ENCODE results near the gene R3HCC1L. TPM values are rescaled to one million over a fixed set of nuclear protein-coding genes. Genes with fewer than 3 reads are reported as not detected.

The R3HCC1L gene
- total RNA-seq, 1 donor from 2014 or later, result 11.3 TPM

- Mint-ChIP-seq H3K9me3 (ENCODE audit: unreplicated experiment) (peaks cover 3% of the 10 kb centered on the region), H3K4me1 (ENCODE audit: unreplicated experiment) (peaks cover 52% of the 10 kb centered on the region), H3K36me3 (ENCODE audit: unreplicated experiment) (no peaks in the 10 kb centered on the region), H3K27me3 (ENCODE audit: unreplicated experiment) (no peaks in the 10 kb centered on the region), H3K4me3 (ENCODE audit: unreplicated experiment) (no peak overlapping the region), H3K27ac (ENCODE audit: unreplicated experiment) (no peak overlapping the region)
- TF ChIP-seq, protein P1, sequence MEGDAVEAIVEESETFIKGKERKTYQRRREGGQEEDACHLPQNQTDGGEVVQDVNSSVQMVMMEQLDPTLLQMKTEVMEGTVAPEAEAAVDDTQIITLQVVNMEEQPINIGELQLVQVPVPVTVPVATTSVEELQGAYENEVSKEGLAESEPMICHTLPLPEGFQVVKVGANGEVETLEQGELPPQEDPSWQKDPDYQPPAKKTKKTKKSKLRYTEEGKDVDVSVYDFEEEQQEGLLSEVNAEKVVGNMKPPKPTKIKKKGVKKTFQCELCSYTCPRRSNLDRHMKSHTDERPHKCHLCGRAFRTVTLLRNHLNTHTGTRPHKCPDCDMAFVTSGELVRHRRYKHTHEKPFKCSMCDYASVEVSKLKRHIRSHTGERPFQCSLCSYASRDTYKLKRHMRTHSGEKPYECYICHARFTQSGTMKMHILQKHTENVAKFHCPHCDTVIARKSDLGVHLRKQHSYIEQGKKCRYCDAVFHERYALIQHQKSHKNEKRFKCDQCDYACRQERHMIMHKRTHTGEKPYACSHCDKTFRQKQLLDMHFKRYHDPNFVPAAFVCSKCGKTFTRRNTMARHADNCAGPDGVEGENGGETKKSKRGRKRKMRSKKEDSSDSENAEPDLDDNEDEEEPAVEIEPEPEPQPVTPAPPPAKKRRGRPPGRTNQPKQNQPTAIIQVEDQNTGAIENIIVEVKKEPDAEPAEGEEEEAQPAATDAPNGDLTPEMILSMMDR (IDR thresholded peaks at IDR 0.05), result no peak
- DNase-seq (ENCODE audit: extremely low spot score, unreplicated experiment), result no peak
These were observed 3.6 kb downstream of the R3HCC1L start for GRCh38 chr10:98138031-98138430.

DNA sequence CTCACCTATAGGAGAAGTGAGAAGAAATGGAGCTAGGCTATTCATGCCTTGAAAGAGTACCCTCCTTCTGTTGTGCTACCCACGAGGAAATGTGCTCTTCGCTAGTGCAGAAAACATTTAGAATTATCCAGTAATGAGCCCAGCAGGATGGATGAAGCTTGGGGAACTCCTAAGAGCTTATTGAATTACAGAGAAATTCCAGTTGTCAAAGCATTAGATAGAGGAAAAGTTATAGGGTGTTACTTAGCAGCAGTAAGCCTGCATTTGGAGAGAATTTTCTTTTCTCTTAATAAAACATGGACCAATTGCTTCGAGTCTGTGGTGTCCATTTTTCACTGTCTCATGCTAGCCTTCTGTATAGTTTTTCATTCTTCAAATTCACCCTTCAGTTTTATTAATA lies 5.0 kb downstream of the R3HCC1L start:
- H3K9me3 Mint-ChIP-seq (ENCODE audit: unreplicated experiment), result no peaks in the 10 kb centered on the region
- H3K4me1 Mint-ChIP-seq (ENCODE audit: unreplicated experiment), result peaks cover 56% of the 10 kb centered on the region
- no peak for DNase-seq (ENCODE audit: extremely low spot score, unreplicated experiment)
- TF ChIP-seq, protein P1 (IDR thresholded peaks at IDR 0.05), result no peak
- no peaks in the 10 kb centered on the region for H3K36me3 Mint-ChIP-seq (ENCODE audit: unreplicated experiment)
- no peak overlapping the region for H3K4me3 Mint-ChIP-seq (ENCODE audit: unreplicated experiment)
- no peak overlapping the region for H3K27ac Mint-ChIP-seq (ENCODE audit: unreplicated experiment)
- no peaks in the 10 kb centered on the region for H3K27me3 Mint-ChIP-seq (ENCODE audit: unreplicated experiment)

GRCh38 chr10:98141484-98142073 lies 7.1 kb downstream of the R3HCC1L start:
- no peak for DNase-seq (ENCODE audit: extremely low spot score, unreplicated experiment)
- peaks cover 43% of the 10 kb centered on the region for H3K4me1 Mint-ChIP-seq (ENCODE audit: unreplicated experiment)
- no peaks in the 10 kb centered on the region for H3K27me3 Mint-ChIP-seq (ENCODE audit: unreplicated experiment)
- H3K9me3 Mint-ChIP-seq (ENCODE audit: unreplicated experiment), result peaks cover 4% of the 10 kb centered on the region
- TF ChIP-seq, protein P1 (IDR thresholded peaks at IDR 0.05), result no peak
- H3K36me3 Mint-ChIP-seq (ENCODE audit: unreplicated experiment), result peaks cover 4% of the 10 kb centered on the region
- H3K4me3 Mint-ChIP-seq (ENCODE audit: unreplicated experiment), result no peak overlapping the region
- H3K27ac Mint-ChIP-seq (ENCODE audit: unreplicated experiment), result no peak overlapping the region

DNA sequence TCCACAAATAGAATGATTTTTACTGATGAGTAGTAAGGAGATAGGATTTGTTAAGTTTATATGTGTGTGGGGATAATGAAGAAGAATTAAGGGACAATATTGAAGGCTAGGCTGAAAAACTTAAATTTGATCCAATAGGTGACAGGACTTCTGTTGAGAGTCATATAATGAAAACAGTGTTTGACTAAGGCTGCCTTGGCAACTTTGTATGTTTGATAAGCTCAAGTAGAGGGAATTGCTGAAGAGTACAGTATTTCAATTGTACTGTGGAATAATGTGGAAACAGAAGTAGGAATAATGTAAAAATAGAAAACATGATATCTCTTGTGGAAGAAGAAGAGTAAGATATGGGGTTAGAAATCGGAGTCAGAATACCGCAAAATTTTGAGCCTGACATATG lies 10.5 kb downstream of the R3HCC1L start:
- no peak for DNase-seq (ENCODE audit: extremely low spot score, unreplicated experiment)
- H3K4me3 Mint-ChIP-seq (ENCODE audit: unreplicated experiment), result no peak overlapping the region
- peaks cover 25% of the 10 kb centered on the region for H3K36me3 Mint-ChIP-seq (ENCODE audit: unreplicated experiment)
- H3K27me3 Mint-ChIP-seq (ENCODE audit: unreplicated experiment), result no peaks in the 10 kb centered on the region
- peaks cover 33% of the 10 kb centered on the region for H3K4me1 Mint-ChIP-seq (ENCODE audit: unreplicated experiment)
- TF ChIP-seq, protein P1 (IDR thresholded peaks at IDR 0.05), result no peak
- H3K27ac Mint-ChIP-seq (ENCODE audit: unreplicated experiment), result no peak overlapping the region
- peaks cover 32% of the 10 kb centered on the region for H3K9me3 Mint-ChIP-seq (ENCODE audit: unreplicated experiment)

- H3K27me3 Mint-ChIP-seq (ENCODE audit: unreplicated experiment), result no peaks in the 10 kb centered on the region
- no peak for DNase-seq (ENCODE audit: extremely low spot score, unreplicated experiment)
- H3K27ac Mint-ChIP-seq (ENCODE audit: unreplicated experiment), result peak overlapping the region; percentile 78
- no peak overlapping the region for H3K4me3 Mint-ChIP-seq (ENCODE audit: unreplicated experiment)
- H3K9me3 Mint-ChIP-seq (ENCODE audit: unreplicated experiment), result peaks cover 38% of the 10 kb centered on the region
- H3K36me3 Mint-ChIP-seq (ENCODE audit: unreplicated experiment), result peaks cover 39% of the 10 kb centered on the region
- peaks cover 29% of the 10 kb centered on the region for H3K4me1 Mint-ChIP-seq (ENCODE audit: unreplicated experiment)
- TF ChIP-seq, protein P1 (IDR thresholded peaks at IDR 0.05), result no peak
These were observed 15.4 kb downstream of the R3HCC1L start for GRCh38 chr10:98149858-98150257.
